GM12878 (cell line): ENCODE data around the gene UBC.

Experiments used
- ATF3 ChIP-seq: IDR thresholded peaks from 2 replicates; pipeline ENCODE4 v1.6.1; 2011; ENCODE audit warnings: low read depth, mild to moderate bottlenecking, low read length, moderate library complexity, borderline replicate concordance; ENCODE audit errors: extremely low read depth
- BRCA1 ChIP-seq: IDR thresholded peaks from 2 replicates; pipeline ENCODE4 v1.6.1; 2011; ENCODE audit warnings: low read depth, low read length, improper control_type of control experiment
- CTCF ChIP-seq, 3 experiments: IDR thresholded peaks in 2 of 3; conservative IDR thresholded peaks in 1 of 3; 2 replicates each; pipeline ENCODE4 v1.5.1; 2011; ENCODE audit warnings: low read depth in 3 of 3, low read length in 3 of 3, mild to moderate bottlenecking in 3 of 3, control low read depth in 2 of 3, moderate library complexity in 2 of 3, inconsistent platforms in 1 of 3, mixed read lengths in 1 of 3; ENCODE audit not compliant: control insufficient read depth in 2 of 3, insufficient read depth in 1 of 3; ENCODE audit errors: extremely low read depth in 1 of 3
- ESRRA ChIP-seq: IDR thresholded peaks from 2 replicates; pipeline ENCODE4 v1.6.1; 2012; ENCODE audit warnings: mild to moderate bottlenecking, low read length, improper control_type of control experiment
- HDAC2 ChIP-seq: fragments of 200-600 bp; sonication (generic); IDR thresholded peaks from 2 replicates; pipeline ENCODE4 v1.6.1; 2017
- MYC ChIP-seq: IDR thresholded peaks from 2 replicates; pipeline ENCODE4 v1.6.1; 2011; ENCODE audit warnings: mild to moderate bottlenecking, low read length, moderate library complexity, inconsistent platforms; ENCODE audit not compliant: insufficient read depth, insufficient replicate concordance, insufficient read length, severe bottlenecking
- NFYA ChIP-seq: IDR thresholded peaks from 2 replicates; pipeline ENCODE4 v1.6.1; 2011; ENCODE audit warnings: low read depth, mild to moderate bottlenecking, low read length, improper control_type of control experiment, borderline replicate concordance
- NR2C2 ChIP-seq: IDR thresholded peaks from 2 replicates; pipeline ENCODE4 v1.6.1; 2011; ENCODE audit warnings: borderline replicate concordance, low read depth; ENCODE audit not compliant: control insufficient read depth, insufficient read length
- NRF1 ChIP-seq: conservative IDR thresholded peaks from 2 replicates; pipeline ENCODE4 v1.6.1; 2011; ENCODE audit warnings: mild to moderate bottlenecking, low read depth, low read length, improper control_type of control experiment
- POLR2AphosphoS5 ChIP-seq: IDR thresholded peaks from 2 replicates; pipeline ENCODE4 v1.6.1; 2011; ENCODE audit warnings: mild to moderate bottlenecking, low read length, inconsistent platforms
- USF1 ChIP-seq: IDR thresholded peaks from 2 replicates; pipeline ENCODE4 v1.6.1; 2011; ENCODE audit warnings: borderline replicate concordance, low read depth, mild to moderate bottlenecking, moderate library complexity, mixed read lengths, low read length; ENCODE audit not compliant: insufficient read depth; ENCODE audit errors: extremely low read length
- ZBTB11 ChIP-seq: fragments of 450-650 bp; formaldehyde crosslinking; IDR thresholded peaks from 2 replicates; pipeline ENCODE4 v1.5.0; 2022; ENCODE audit warnings: mild to moderate bottlenecking, missing genetic modification characterization

GRCh38 chr12:124921200-124922031 lies 7.0 kb upstream of the UBC start:
- TF ChIP-seq HDAC2 (no peak), ESRRA (no peak), NR2C2 (no peak), POLR2AphosphoS5 (peak; percentile 95), ATF3 (no peak), CTCF (IDR thresholded peaks at IDR 0.05 in 2 of 3, conservative IDR thresholded peaks at IDR 0.05 in 1 of 3; ENCODE audit: control insufficient read depth in 2 of 3, extremely low read depth in 1 of 3, insufficient read depth in 1 of 3, low read depth in 3 of 3, low read length in 3 of 3) (no peak), ZBTB11 (no peak), USF1 (peak; percentile 13), BRCA1 (no peak), NFYA (no peak), MYC (no peak), NRF1 (no peak)
